CD14-positive monocyte (primary cell): ENCODE results near the gene NRM. TPM values are rescaled to one million over a fixed set of nuclear protein-coding genes. Genes with fewer than 3 reads are reported as not detected.

Experiments used
- DNase-seq, 3 donors: peaks; one replicate each; pipeline ENCODE4 v3.0.0-alpha.2; 2011 to 2022
- H2AFZ ChIP-seq: 2 replicates; pipeline ENCODE4 v1.6.0; 2012; ENCODE audit warnings: mild to moderate bottlenecking, low read depth, low read length, inconsistent platforms; ENCODE audit not compliant: insufficient read depth, poor library complexity, severe bottlenecking
- H3K27ac ChIP-seq, 2 donors: 1 replicate in 1 of 2; 2 replicates in 1 of 2; pipeline ENCODE4 v1.5.1; 2012 to 2013; ENCODE audit warnings: low read length in 2 of 2, control low read depth in 1 of 2, inconsistent platforms in 1 of 2, low read depth in 1 of 2, mild to moderate bottlenecking in 1 of 2
- H3K27me3 ChIP-seq, 2 donors: one replicate each; pipeline versions ENCODE4 v1.6.0 to v1.6.1; 2011 to 2013; ENCODE audit warnings: low read length in 2 of 2; ENCODE audit not compliant: control insufficient read depth in 2 of 2, insufficient read depth in 2 of 2
- H3K36me3 ChIP-seq, 2 donors: replicated peaks in 1 of 2; 1 replicate in 1 of 2; 2 replicates in 1 of 2; pipeline versions ENCODE4 v1.5.1 to v1.6.1; 2012 to 2013; ENCODE audit warnings: low read length in 2 of 2, control low read depth in 1 of 2, inconsistent platforms in 1 of 2, mild to moderate bottlenecking in 1 of 2; ENCODE audit not compliant: insufficient read depth in 2 of 2, control insufficient read depth in 1 of 2
- H3K4me1 ChIP-seq, 2 donors: 1 replicate in 1 of 2; 2 replicates in 1 of 2; pipeline versions ENCODE4 v1.5.1 to v1.6.1; 2012 to 2013; ENCODE audit warnings: low read length in 2 of 2, control low read depth in 1 of 2, inconsistent platforms in 1 of 2, mild to moderate bottlenecking in 1 of 2, moderate library complexity in 1 of 2; ENCODE audit not compliant: insufficient read depth in 2 of 2, control insufficient read depth in 1 of 2
- H3K4me2 ChIP-seq: replicated peaks from 2 replicates; pipeline ENCODE3; 2012; ENCODE audit warnings: low read length, moderate library complexity, mild to moderate bottlenecking; ENCODE audit not compliant: poor library complexity, severe bottlenecking; ENCODE audit errors: extremely low read depth
- H3K4me3 ChIP-seq, 3 experiments: fragments of 200-600 bp in 1 of 3; sonication (generic) in 1 of 3; replicated peaks in 1 of 3; 1 replicate in 2 of 3; 2 replicates in 1 of 3; pipeline ENCODE4 v1.5.1; 2011 to 2013; ENCODE audit warnings: low read length in 3 of 3, mild to moderate bottlenecking in 3 of 3, control low read depth in 2 of 3, low read depth in 2 of 3, inconsistent platforms in 1 of 3, moderate library complexity in 1 of 3
- H3K79me2 ChIP-seq: 2 replicates; pipeline ENCODE4 v1.6.0; 2012; ENCODE audit warnings: mild to moderate bottlenecking, control low read depth, inconsistent platforms, low read length, moderate library complexity; ENCODE audit not compliant: insufficient read depth
- H3K9ac ChIP-seq: 2 replicates; pipeline ENCODE4 v1.6.0; 2017; ENCODE audit warnings: low read length, mild to moderate bottlenecking; ENCODE audit not compliant: insufficient read depth, poor library complexity, severe bottlenecking
- H3K9me3 ChIP-seq, 2 donors: replicated peaks in 1 of 2; 1 replicate in 1 of 2; 2 replicates in 1 of 2; pipeline versions ENCODE4 v1.5.1 to v1.6.1; 2012 to 2013; ENCODE audit warnings: low read length in 2 of 2, control low read depth in 1 of 2; ENCODE audit not compliant: control insufficient read depth in 1 of 2, insufficient read depth in 1 of 2
- H4K20me1 ChIP-seq: 2 replicates; pipeline ENCODE4 v1.6.0; 2012; ENCODE audit warnings: mild to moderate bottlenecking, low read length, control low read depth, moderate library complexity; ENCODE audit not compliant: insufficient read depth
- H3K27ac Mint-ChIP-seq, 7 donors: one replicate each; pipeline ENCODE4 v1.8.0; 2020; ENCODE audit warnings: mild to moderate bottlenecking in 7 of 7, mixed read lengths in 7 of 7, moderate library complexity in 6 of 7, inconsistent platforms in 2 of 7
- H3K27me3 Mint-ChIP-seq, 3 donors: one replicate each; pipeline ENCODE4 v1.8.0; 2021 to 2022; ENCODE audit warnings: low read depth in 3 of 3, mild to moderate bottlenecking in 3 of 3, mixed read lengths in 3 of 3, moderate library complexity in 3 of 3, inconsistent platforms in 1 of 3
- H3K36me3 Mint-ChIP-seq, 2 donors: one replicate each; pipeline ENCODE4 v1.8.0; 2020; ENCODE audit warnings: mixed read lengths in 2 of 2, inconsistent platforms in 1 of 2, mild to moderate bottlenecking in 1 of 2
- H3K4me1 Mint-ChIP-seq: one replicate; pipeline ENCODE4 v1.8.0; 2020; ENCODE audit warnings: mild to moderate bottlenecking, mixed read lengths
- H3K4me3 Mint-ChIP-seq, 2 donors: one replicate each; pipeline ENCODE4 v1.8.0; 2020; ENCODE audit warnings: mild to moderate bottlenecking in 2 of 2, mixed read lengths in 2 of 2, moderate library complexity in 1 of 2
- H3K9me3 Mint-ChIP-seq, 7 donors: one replicate each; pipeline ENCODE4 v1.8.0; 2020 to 2022; ENCODE audit warnings: mixed read lengths in 7 of 7, mild to moderate bottlenecking in 6 of 7, moderate library complexity in 6 of 7, inconsistent platforms in 2 of 7
- CTCF ChIP-seq: fragments of 200-600 bp; IDR thresholded peaks from one replicate; pipeline ENCODE4 v1.8.0; 2022; ENCODE audit warnings: antibody characterized with exemption, mild to moderate bottlenecking
- WGBS: methylation state at CpG from one replicate; pipeline ENCODE4 v1.1.5; 2013; ENCODE audit warnings: missing lambda C conversion rate; ENCODE audit not compliant: insufficient coverage; 5-methylcytosine and 5-hydroxymethylcytosine counted together
- intact Hi-C, 2 donors: fragments of 100-400 bp; cut with micrococcal nuclease; formaldehyde crosslinking; loops; one replicate each; pipeline versions ENCODE4 v1.15.0 to v1.15.1; 2023
- polyA plus RNA-seq, 3 donors: library from polyadenylated mRNA; depleted of rRNA in 1 of 3; unstranded in 2 of 3; stranded (reverse) in 1 of 3; fragments of 300-500 nt in 2 of 3; fragments of >200 nt in 1 of 3; fragmentation: Illumina TruSeq in 2 of 3; gene quantifications; 1 replicate in 2 of 3; 2 replicates in 1 of 3; pipeline ENCODE4 v1.2.3, GENCODE V29; 2012 to 2021

The NRM gene
- polyA plus RNA-seq, 3 donors: 25.9 to 36.0 (median 35.0) TPM

GRCh38 chr6:30732237-30732943 lies 41.6 kb upstream of the NRM start:
- H3K27ac Mint-ChIP-seq: peak overlapping the region in 2 of 7 donors; percentile 18 to 23
- no peak overlapping the region for H3K4me3 Mint-ChIP-seq
- TF ChIP-seq CTCF: no peak
- Histone ChIP-seq H4K20me1 (peaks cover 48% of the 10 kb centered on the region), H3K9ac (no peak overlapping the region), H3K79me2 (peaks cover 6% of the 10 kb centered on the region), H3K27ac (no peak overlapping the region), H3K4me3 (no peak overlapping the region), H3K27me3 (no peaks in the 10 kb centered on the region), H3K4me1 (peaks cover 36 to 38% of the 10 kb centered on the region in 2 donors), H3K4me2 (no peak overlapping the region), H3K36me3 (peaks cover 23 to 76% of the 10 kb centered on the region in 2 donors), H3K9me3 (no peaks in the 10 kb centered on the region), H2AFZ (no peak overlapping the region)
- DNase-seq: peak in 1 of 3 donors; percentile 26
- H3K36me3 Mint-ChIP-seq: peaks cover 62 to 90% of the 10 kb centered on the region in 2 donors
- H3K9me3 Mint-ChIP-seq: peaks cover 0 to 2% (median 0%) of the 10 kb centered on the region in 7 donors
- H3K4me1 Mint-ChIP-seq: peaks cover 36% of the 10 kb centered on the region
- WGBS: 94% methylated on average over 11 of the region's 12 CpGs
- intact Hi-C loops: no loop called here
- H3K27me3 Mint-ChIP-seq: peaks cover 0 to 2% (median 0%) of the 10 kb centered on the region in 3 donors

- Histone ChIP-seq H4K20me1 (peaks cover 50% of the 10 kb centered on the region), H3K4me3 (peak overlapping the region; percentile 8 to 68 (median 37)), H3K4me2 (peak overlapping the region; percentile 78), H3K27ac (peak overlapping the region in 1 of 2 donors; percentile 42), H3K36me3 (peaks cover 29 to 88% of the 10 kb centered on the region in 2 donors), H3K9me3 (no peaks in the 10 kb centered on the region), H3K27me3 (no peaks in the 10 kb centered on the region), H2AFZ (peak overlapping the region; percentile 74), H3K9ac (no peak overlapping the region), H3K79me2 (peaks cover 10% of the 10 kb centered on the region), H3K4me1 (peaks cover 21 to 24% of the 10 kb centered on the region in 2 donors)
- H3K27me3 Mint-ChIP-seq: peaks cover 0 to 2% (median 0%) of the 10 kb centered on the region in 3 donors
- H3K4me3 Mint-ChIP-seq: peak overlapping the region; percentile 73 to 83
- peaks cover 56 to 83% of the 10 kb centered on the region in 2 donors for H3K36me3 Mint-ChIP-seq
- peaks cover 20% of the 10 kb centered on the region for H3K4me1 Mint-ChIP-seq
- peak; percentile 60 for TF ChIP-seq CTCF
- DNase-seq: peak in 2 of 3 donors; percentile 68 to 72
- intact Hi-C loops: loop anchor here in 1 of 2 donors (2.0 kb wide), 1 partner anchor 190 kb away; no protein-coding TSS in a partner anchor
- H3K9me3 Mint-ChIP-seq: peaks cover 0 to 2% (median 0%) of the 10 kb centered on the region in 7 donors
- 41% methylated on average over 16 of the region's 30 CpGs for WGBS
- H3K27ac Mint-ChIP-seq: peak overlapping the region in 4 of 7 donors; percentile 37 to 83 (median 64)
Observed at GRCh38 chr6:30730601-30731435, 40.0 kb upstream of the NRM start.
